ENCODE data around the gene RTN1. TPM values are rescaled to one million over a fixed set of nuclear protein-coding genes. Genes with fewer than 3 reads are reported as not detected.

Gene RTN1
- total RNA-seq (2022; extraction: Qiagen RNA extraction; ENCODE audit: low read depth) = not detected in 5 replicates

DNA sequence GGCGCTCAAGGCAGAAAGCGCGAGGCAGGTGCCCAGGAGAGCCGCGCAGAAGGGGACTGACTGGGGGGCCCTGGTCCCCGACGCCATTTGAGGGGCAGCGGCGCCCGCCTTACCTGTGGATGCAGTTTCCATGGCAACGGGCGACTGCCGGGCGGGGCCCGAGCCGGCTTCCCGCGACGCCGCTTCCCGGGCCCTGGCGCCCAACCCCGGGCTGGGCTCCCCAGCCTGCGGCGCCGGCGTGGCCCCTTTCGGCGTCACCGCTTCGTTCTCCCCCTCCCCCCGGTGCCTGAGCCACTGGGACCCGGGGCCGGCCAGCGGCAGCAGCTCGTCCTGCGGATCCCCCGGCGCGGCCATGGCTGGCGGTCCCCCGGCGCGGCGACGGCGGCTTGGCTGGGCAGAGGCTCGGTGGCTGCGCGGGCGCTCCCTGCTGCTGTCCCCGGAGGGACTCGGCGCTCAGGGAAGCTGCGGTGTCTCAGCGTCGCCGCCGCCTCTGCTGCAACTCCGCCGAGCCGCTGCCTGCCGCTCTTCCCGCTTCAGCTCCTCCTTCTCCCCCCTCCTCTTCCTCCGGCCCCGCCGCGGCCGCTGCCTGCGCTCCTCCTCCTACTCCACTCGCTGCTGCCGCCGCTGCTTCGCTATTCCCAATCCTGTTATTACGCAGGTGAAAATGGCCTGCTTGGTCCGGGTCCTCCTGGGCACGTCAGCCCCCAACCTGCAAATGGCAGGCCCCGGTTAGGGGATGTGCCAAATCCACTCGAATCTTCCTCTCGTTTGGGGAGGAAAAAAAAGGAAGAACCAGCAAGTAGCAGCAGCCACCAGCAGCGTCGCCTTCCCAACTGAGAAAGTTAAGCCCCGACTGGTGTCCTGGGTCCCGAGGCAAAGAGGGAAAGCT is at the start of gene RTN1:
RTN1 (minus strand) TSS at position 500 of the 889 bp plus-strand sequence; CDS start at position 354, 146 bp downstream.

GRCh38 chr14:59919570-59920377 is 49.2 kb upstream of the RTN1 start, which contains the start of gene LRRC9:
Gene LRRC9, plus strand, starts transcription at chr14:59920144.

GRCh38 chr14:59576332-59577294 is 294.0 kb downstream of the RTN1 start, which contains the start of gene CCDC175:
Gene CCDC175, minus strand, starts transcription at chr14:59576812. Its CDS starts 37 bp downstream, at chr14:59576775.

Other genes starting within 250 kb of the RTN1 start
- not detected in 5 replicates for gene LRRC9, start 49.4 kb upstream of the RTN1 start, total RNA-seq (2022; extraction: Qiagen RNA extraction; ENCODE audit: low read depth)
- gene PCNX4, start 221.1 kb upstream of the RTN1 start, total RNA-seq (2022; extraction: Qiagen RNA extraction; ENCODE audit: low read depth) = 25.1 to 44.2 TPM (median 26.2 TPM) in 5 replicates

All from A549 treated with CpdA at 1 μM for 4 hours (cell line).